Measurements from ENCODE around the gene DAPL1.

DNA sequence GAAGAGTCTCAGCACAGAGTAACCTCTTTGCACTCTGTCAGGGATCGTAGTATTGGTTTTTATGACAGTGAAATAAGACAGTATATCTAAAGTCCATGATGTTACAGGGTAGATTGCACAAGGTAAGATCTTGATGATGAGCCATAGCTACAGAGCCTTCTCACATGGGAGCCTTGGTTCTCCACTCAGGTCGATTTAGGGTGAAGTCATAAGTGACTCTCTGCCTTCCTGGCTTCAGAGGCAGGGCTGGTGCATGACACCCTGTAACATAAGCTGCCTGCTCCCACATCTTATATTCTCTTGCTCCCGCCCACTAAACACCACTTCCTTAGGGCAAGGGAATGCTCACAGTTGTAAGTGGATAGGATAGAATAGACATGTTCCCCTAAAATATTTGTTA is 13.3 kb downstream of the DAPL1 start:
- TF ChIP-seq, protein P1, sequence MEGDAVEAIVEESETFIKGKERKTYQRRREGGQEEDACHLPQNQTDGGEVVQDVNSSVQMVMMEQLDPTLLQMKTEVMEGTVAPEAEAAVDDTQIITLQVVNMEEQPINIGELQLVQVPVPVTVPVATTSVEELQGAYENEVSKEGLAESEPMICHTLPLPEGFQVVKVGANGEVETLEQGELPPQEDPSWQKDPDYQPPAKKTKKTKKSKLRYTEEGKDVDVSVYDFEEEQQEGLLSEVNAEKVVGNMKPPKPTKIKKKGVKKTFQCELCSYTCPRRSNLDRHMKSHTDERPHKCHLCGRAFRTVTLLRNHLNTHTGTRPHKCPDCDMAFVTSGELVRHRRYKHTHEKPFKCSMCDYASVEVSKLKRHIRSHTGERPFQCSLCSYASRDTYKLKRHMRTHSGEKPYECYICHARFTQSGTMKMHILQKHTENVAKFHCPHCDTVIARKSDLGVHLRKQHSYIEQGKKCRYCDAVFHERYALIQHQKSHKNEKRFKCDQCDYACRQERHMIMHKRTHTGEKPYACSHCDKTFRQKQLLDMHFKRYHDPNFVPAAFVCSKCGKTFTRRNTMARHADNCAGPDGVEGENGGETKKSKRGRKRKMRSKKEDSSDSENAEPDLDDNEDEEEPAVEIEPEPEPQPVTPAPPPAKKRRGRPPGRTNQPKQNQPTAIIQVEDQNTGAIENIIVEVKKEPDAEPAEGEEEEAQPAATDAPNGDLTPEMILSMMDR (IDR thresholded peaks at IDR 0.05): no peak
- no peak for TF ChIP-seq SIN3A (IDR thresholded peaks at IDR 0.05; ENCODE audit: borderline replicate concordance, insufficient read depth, low read depth, low read length)
- no peak for TF ChIP-seq POLR2AphosphoS5 (IDR thresholded peaks at IDR 0.05; ENCODE audit: low read depth, low read length)
- TF ChIP-seq, protein P2, sequence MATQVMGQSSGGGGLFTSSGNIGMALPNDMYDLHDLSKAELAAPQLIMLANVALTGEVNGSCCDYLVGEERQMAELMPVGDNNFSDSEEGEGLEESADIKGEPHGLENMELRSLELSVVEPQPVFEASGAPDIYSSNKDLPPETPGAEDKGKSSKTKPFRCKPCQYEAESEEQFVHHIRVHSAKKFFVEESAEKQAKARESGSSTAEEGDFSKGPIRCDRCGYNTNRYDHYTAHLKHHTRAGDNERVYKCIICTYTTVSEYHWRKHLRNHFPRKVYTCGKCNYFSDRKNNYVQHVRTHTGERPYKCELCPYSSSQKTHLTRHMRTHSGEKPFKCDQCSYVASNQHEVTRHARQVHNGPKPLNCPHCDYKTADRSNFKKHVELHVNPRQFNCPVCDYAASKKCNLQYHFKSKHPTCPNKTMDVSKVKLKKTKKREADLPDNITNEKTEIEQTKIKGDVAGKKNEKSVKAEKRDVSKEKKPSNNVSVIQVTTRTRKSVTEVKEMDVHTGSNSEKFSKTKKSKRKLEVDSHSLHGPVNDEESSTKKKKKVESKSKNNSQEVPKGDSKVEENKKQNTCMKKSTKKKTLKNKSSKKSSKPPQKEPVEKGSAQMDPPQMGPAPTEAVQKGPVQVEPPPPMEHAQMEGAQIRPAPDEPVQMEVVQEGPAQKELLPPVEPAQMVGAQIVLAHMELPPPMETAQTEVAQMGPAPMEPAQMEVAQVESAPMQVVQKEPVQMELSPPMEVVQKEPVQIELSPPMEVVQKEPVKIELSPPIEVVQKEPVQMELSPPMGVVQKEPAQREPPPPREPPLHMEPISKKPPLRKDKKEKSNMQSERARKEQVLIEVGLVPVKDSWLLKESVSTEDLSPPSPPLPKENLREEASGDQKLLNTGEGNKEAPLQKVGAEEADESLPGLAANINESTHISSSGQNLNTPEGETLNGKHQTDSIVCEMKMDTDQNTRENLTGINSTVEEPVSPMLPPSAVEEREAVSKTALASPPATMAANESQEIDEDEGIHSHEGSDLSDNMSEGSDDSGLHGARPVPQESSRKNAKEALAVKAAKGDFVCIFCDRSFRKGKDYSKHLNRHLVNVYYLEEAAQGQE (IDR thresholded peaks at IDR 0.05; ENCODE audit: insufficient read depth in 1 of 2, low read depth in 2 of 2, low read length in 1 of 2): no peak

All from Panc1 (cell line).